Osteoblast (primary cell): ENCODE results near the gene PLEKHO1. TPM values are rescaled to one million over a fixed set of nuclear protein-coding genes. Genes with fewer than 3 reads are reported as not detected.

ENCODE experiments used
- DNase-seq: peaks from one replicate; pipeline ENCODE4 v3.0.0; 2011; ENCODE audit warnings: low spot score, mixed read lengths; ENCODE audit not compliant: insufficient read length; ENCODE audit errors: missing footprints
- H2AFZ ChIP-seq: 2 replicates; pipeline ENCODE4 v1.6.0; 2011; ENCODE audit warnings: mild to moderate bottlenecking, low read length
- H3K27ac ChIP-seq: 2 replicates; pipeline ENCODE4 v1.5.1; 2011; ENCODE audit warnings: mild to moderate bottlenecking, low read depth, low read length, moderate library complexity
- H3K27me3 ChIP-seq: 2 replicates; pipeline ENCODE4 v1.6.0; 2012; ENCODE audit warnings: mild to moderate bottlenecking, control low read depth, inconsistent platforms, low read length, moderate library complexity; ENCODE audit not compliant: insufficient read depth
- H3K36me3 ChIP-seq: 2 replicates; pipeline ENCODE4 v1.5.1; 2011; ENCODE audit warnings: mild to moderate bottlenecking, low read length, control low read depth, moderate library complexity; ENCODE audit not compliant: insufficient read depth
- H3K4me1 ChIP-seq: 2 replicates; pipeline ENCODE4 v1.5.1; 2011; ENCODE audit warnings: mild to moderate bottlenecking, low read length, control low read depth, moderate library complexity; ENCODE audit not compliant: insufficient read depth
- H3K4me2 ChIP-seq: 2 replicates; pipeline ENCODE4 v1.6.0; 2011; ENCODE audit warnings: mild to moderate bottlenecking, low read length; ENCODE audit not compliant: insufficient read depth
- H3K4me3 ChIP-seq: fragments of 200-600 bp; sonication (generic); 3 replicates; pipeline ENCODE4 v1.5.1; 2012; ENCODE audit warnings: mild to moderate bottlenecking, low read length, inconsistent platforms; ENCODE audit not compliant: insufficient read depth
- H3K79me2 ChIP-seq: 2 replicates; pipeline ENCODE4 v1.6.0; 2012; ENCODE audit warnings: mild to moderate bottlenecking, low read length, control low read depth, inconsistent platforms; ENCODE audit not compliant: insufficient read depth
- H3K9me3 ChIP-seq: 2 replicates; pipeline ENCODE4 v1.5.1; 2011; ENCODE audit warnings: low read depth, low read length, control low read depth
- H4K20me1 ChIP-seq: 2 replicates; pipeline ENCODE4 v1.6.0; 2012; ENCODE audit warnings: mild to moderate bottlenecking, low read length, control low read depth; ENCODE audit not compliant: insufficient read depth
- CTCF ChIP-seq: IDR thresholded peaks from 2 replicates; pipeline ENCODE4 v1.5.1; 2011; ENCODE audit warnings: mild to moderate bottlenecking, low read depth, low read length, moderate library complexity; ENCODE audit errors: extremely low read depth
- total RNA-seq: library from RNA; depleted of rRNA; stranded (reverse); fragments of >200 nt; gene quantifications from 2 replicates; pipeline ENCODE4 v1.2.3, GENCODE V29; 2012

The PLEKHO1 gene
- total RNA-seq, 1 donor: 74.2 TPM

- Histone ChIP-seq H2AFZ (peak overlapping the region; percentile 57), H3K27ac (peak overlapping the region; percentile 85), H3K27me3 (no peaks in the 10 kb centered on the region), H3K9me3 (no peaks in the 10 kb centered on the region), H3K4me3 (peak overlapping the region; percentile 82), H3K36me3 (peaks cover 40% of the 10 kb centered on the region), H3K4me1 (peaks cover 33% of the 10 kb centered on the region), H3K79me2 (peaks cover 52% of the 10 kb centered on the region), H4K20me1 (peaks cover 5% of the 10 kb centered on the region), H3K4me2 (peak overlapping the region; percentile 99)
- no peak for TF ChIP-seq CTCF
- DNase-seq: no peak
These were observed 1.8 kb downstream of the PLEKHO1 start for GRCh38 chr1:150151291-150152181.

GRCh38 chr1:150152182-150152536 lies 2.4 kb downstream of the PLEKHO1 start:
- Histone ChIP-seq H3K4me1 (peaks cover 38% of the 10 kb centered on the region), H3K4me2 (peak overlapping the region; percentile 99), H3K27ac (peak overlapping the region; percentile 85), H3K27me3 (no peaks in the 10 kb centered on the region), H4K20me1 (peaks cover 5% of the 10 kb centered on the region), H2AFZ (no peak overlapping the region), H3K9me3 (no peaks in the 10 kb centered on the region), H3K36me3 (peaks cover 47% of the 10 kb centered on the region), H3K4me3 (peak overlapping the region; percentile 82), H3K79me2 (peaks cover 52% of the 10 kb centered on the region)
- TF ChIP-seq CTCF: no peak
- DNase-seq: no peak

GRCh38 chr1:150152772-150153456 lies 3.2 kb downstream of the PLEKHO1 start:
- Histone ChIP-seq H3K4me2 (peak overlapping the region; percentile 58), H3K27ac (peak overlapping the region; percentile 85), H3K27me3 (no peaks in the 10 kb centered on the region), H3K9me3 (no peaks in the 10 kb centered on the region), H3K79me2 (peaks cover 52% of the 10 kb centered on the region), H4K20me1 (peaks cover 5% of the 10 kb centered on the region), H2AFZ (no peak overlapping the region), H3K36me3 (peaks cover 54% of the 10 kb centered on the region), H3K4me1 (peaks cover 43% of the 10 kb centered on the region), H3K4me3 (no peak overlapping the region)
- peak; percentile 95 for DNase-seq
- TF ChIP-seq CTCF: no peak

GRCh38 chr1:150154143-150154542 lies 4.4 kb downstream of the PLEKHO1 start:
- Histone ChIP-seq H3K27me3 (no peaks in the 10 kb centered on the region), H3K27ac (peak overlapping the region; percentile 85), H3K9me3 (no peaks in the 10 kb centered on the region), H2AFZ (no peak overlapping the region), H3K4me3 (no peak overlapping the region), H3K79me2 (peaks cover 52% of the 10 kb centered on the region), H3K4me1 (peaks cover 39% of the 10 kb centered on the region), H4K20me1 (peaks cover 5% of the 10 kb centered on the region), H3K4me2 (no peak overlapping the region), H3K36me3 (peaks cover 67% of the 10 kb centered on the region)
- DNase-seq: no peak
- TF ChIP-seq CTCF: no peak
